Sigmoid colon (tissue), 7 donors: ENCODE data around the gene NEO1. TPM values are rescaled to one million over a fixed set of nuclear protein-coding genes. Genes with fewer than 3 reads are reported as not detected.

ENCODE experiments used
- DNase-seq: peaks from one replicate; pipeline ENCODE4 v3.0.0-alpha.2; 2019
- H3K27ac ChIP-seq, 4 donors: fragments of 200-600 bp; sonication (generic); one replicate each; pipeline ENCODE4 v1.5.1; 2016 to 2019; ENCODE audit warnings: mild to moderate bottlenecking in 1 of 4
- H3K27me3 ChIP-seq, 3 donors: fragments of 200-600 bp; sonication (generic); one replicate each; pipeline ENCODE4 v1.5.1; 2019; ENCODE audit warnings: mild to moderate bottlenecking in 1 of 3
- H3K36me3 ChIP-seq, 4 donors: fragments of 200-600 bp; sonication (generic); one replicate each; pipeline ENCODE4 v1.5.1; 2016 to 2019
- H3K4me1 ChIP-seq, 4 donors: fragments of 200-600 bp; sonication (generic); one replicate each; pipeline ENCODE4 v1.5.1; 2017 to 2019
- H3K4me3 ChIP-seq, 4 donors: fragments of 200-600 bp; sonication (generic); one replicate each; pipeline ENCODE4 v1.5.1; 2017 to 2019; ENCODE audit warnings: mild to moderate bottlenecking in 2 of 4, moderate library complexity in 1 of 4
- H3K9me3 ChIP-seq, 4 donors: fragments of 200-600 bp in 3 of 4; sonication (generic) in 3 of 4; one replicate each; pipeline versions ENCODE4 v1.5.1 to v1.6.1; 2013 to 2019
- CTCF ChIP-seq, 4 experiments: fragments of 450-650 bp in 3 of 4; fragments of 200-600 bp in 1 of 4; IDR thresholded peaks; one replicate each; pipeline ENCODE4 v1.5.1; 2016 to 2019; ENCODE audit warnings: antibody characterized with exemption in 4 of 4, mild to moderate bottlenecking in 3 of 4, moderate library complexity in 2 of 4
- EP300 ChIP-seq, 4 donors: sonication (generic); formaldehyde crosslinking; IDR thresholded peaks; one replicate each; pipeline ENCODE4 v1.6.1; 2017; ENCODE audit warnings: antibody characterized with exemption in 4 of 4
- POLR2A ChIP-seq, 2 donors: fragments of 450-650 bp; IDR thresholded peaks; one replicate each; pipeline ENCODE4 v1.6.1; 2016; ENCODE audit warnings: antibody characterized with exemption in 2 of 2, mild to moderate bottlenecking in 2 of 2, moderate library complexity in 2 of 2
- POLR2AphosphoS5 ChIP-seq, 4 donors: sonication (generic); formaldehyde crosslinking; IDR thresholded peaks; one replicate each; pipeline ENCODE4 v1.6.1; 2017; ENCODE audit warnings: antibody characterized with exemption in 4 of 4
- WGBS, 2 donors: extraction: QIAGEN DNeasy Blood & Tissue Kit; methylation state at CpG; one replicate each; pipeline ENCODE4 v1.1.7; 2013; 5-methylcytosine and 5-hydroxymethylcytosine counted together
- intact Hi-C: fragments of 100-400 bp; cut with DNase I; formaldehyde crosslinking; loops from one replicate; pipeline ENCODE4 v1.15.1; 2023
- polyA plus RNA-seq, 3 donors: library from polyadenylated mRNA; stranded (reverse); fragments of 200-250 nt; gene quantifications; one replicate each; pipeline ENCODE4 v1.2.3, GENCODE V29; 2013
- total RNA-seq, 4 donors: library from RNA; depleted of rRNA; stranded (reverse); fragments of >200 nt; gene quantifications; one replicate each; pipeline ENCODE4 v1.1.0, GENCODE V29; 2016
- donor health status: healthy with polysubstance abuse.
- donor health status: Bipolar disorder and iron deficiency.
- donor health status: healthy.

NEO1 gene
- total and polyA plus RNA-seq, 7 donors: 9.0 to 56.5 (median 26.8) TPM

DNA sequence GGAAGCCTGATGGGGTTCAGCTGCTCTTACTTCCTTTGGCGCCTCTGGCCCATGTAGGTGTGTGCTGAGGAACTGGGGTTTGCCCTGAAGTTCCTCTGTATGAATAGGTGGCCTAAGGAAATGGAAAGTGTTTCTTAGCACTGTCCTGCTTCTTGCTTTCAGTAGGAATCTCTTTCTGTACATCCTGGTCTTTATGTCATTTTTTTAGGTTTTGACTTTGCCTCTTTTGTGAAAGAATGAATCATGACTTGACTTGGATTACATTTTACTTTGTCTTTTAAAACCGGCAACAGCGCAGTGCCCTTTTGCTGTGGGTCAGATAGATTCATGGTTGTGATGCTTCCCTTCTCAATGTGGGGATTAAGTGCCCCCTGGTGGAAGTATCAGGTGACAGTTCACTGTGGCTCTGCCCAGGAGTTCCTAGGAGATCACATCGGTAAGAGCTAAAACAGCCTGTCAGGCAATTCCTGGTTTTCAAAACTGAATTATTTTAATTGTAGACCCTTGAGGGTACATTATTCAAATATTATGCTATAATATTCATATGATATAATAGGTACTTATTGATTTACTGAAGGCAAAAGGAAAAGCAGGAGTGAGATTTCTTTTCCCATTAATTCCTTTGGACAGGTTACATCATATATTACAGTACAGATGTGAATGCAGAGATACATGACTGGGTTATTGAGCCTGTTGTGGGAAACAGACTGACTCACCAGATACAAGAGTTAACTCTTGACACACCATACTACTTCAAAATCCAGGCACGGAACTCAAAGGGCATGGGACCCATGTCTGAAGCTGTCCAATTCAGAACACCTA, 221.1 kb downstream of the NEO1 start:
- intact Hi-C loops: loop anchor here (2.0 to 5.0 kb wide), 3 partner anchors 33 to 491 kb away; partner anchors contain the start of gene ADPGK
- no peak for TF ChIP-seq POLR2A (IDR thresholded peaks at IDR 0.05)
- TF ChIP-seq POLR2AphosphoS5 (IDR thresholded peaks at IDR 0.05): no peak
- peak; percentile 21 to 79 (median 64) for TF ChIP-seq CTCF (IDR thresholded peaks at IDR 0.05)
- no peak for TF ChIP-seq EP300 (IDR thresholded peaks at IDR 0.05)
- H3K4me1 ChIP-seq: peaks cover 0 to 8% (median 3%) of the 10 kb centered on the region in 4 donors
- WGBS, 2 donors: 33 to 43% methylated on average over 5 of the region's 5 CpGs
- H3K27me3 ChIP-seq: no peaks in the 10 kb centered on the region
- H3K4me3 ChIP-seq: no peak overlapping the region
- DNase-seq: peak; percentile 71
- peaks cover 5 to 49% (median 8%) of the 10 kb centered on the region in 4 donors for H3K36me3 ChIP-seq
- H3K27ac ChIP-seq: no peak overlapping the region
- H3K9me3 ChIP-seq: no peaks in the 10 kb centered on the region

DNA sequence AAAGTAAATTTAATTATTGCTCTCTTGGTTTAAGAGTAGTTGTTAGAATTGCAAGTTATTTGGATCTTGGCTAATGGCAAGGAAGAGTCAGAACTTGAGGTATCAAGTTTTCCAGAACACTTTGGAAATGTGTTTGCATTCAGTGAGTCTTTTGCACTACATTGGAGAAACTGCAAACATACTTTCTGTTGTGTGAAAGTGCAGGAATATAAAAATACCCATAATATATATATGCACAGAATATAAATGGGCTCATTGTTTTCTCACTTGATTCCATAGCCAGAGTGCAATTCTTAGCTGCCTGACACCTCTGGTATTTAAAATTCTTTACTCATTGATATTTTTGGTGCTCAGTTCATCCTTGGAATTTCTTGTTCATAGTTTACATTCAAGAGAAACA, 223.6 kb downstream of the NEO1 start:
- Histone ChIP-seq H3K4me1 (peaks cover 0 to 8% (median 3%) of the 10 kb centered on the region in 4 donors), H3K27ac (no peak overlapping the region), H3K36me3 (peaks cover 4 to 49% (median 6%) of the 10 kb centered on the region in 4 donors), H3K9me3 (no peaks in the 10 kb centered on the region), H3K4me3 (no peak overlapping the region), H3K27me3 (no peaks in the 10 kb centered on the region)
- no peak for DNase-seq
- TF ChIP-seq POLR2A (IDR thresholded peaks at IDR 0.05) (no peak), CTCF (IDR thresholded peaks at IDR 0.05) (no peak), POLR2AphosphoS5 (IDR thresholded peaks at IDR 0.05) (no peak), EP300 (IDR thresholded peaks at IDR 0.05) (no peak)
- intact Hi-C loops: loop anchor here (2.0 kb wide), 1 partner anchor 35 kb away; no protein-coding TSS in a partner anchor

DNA sequence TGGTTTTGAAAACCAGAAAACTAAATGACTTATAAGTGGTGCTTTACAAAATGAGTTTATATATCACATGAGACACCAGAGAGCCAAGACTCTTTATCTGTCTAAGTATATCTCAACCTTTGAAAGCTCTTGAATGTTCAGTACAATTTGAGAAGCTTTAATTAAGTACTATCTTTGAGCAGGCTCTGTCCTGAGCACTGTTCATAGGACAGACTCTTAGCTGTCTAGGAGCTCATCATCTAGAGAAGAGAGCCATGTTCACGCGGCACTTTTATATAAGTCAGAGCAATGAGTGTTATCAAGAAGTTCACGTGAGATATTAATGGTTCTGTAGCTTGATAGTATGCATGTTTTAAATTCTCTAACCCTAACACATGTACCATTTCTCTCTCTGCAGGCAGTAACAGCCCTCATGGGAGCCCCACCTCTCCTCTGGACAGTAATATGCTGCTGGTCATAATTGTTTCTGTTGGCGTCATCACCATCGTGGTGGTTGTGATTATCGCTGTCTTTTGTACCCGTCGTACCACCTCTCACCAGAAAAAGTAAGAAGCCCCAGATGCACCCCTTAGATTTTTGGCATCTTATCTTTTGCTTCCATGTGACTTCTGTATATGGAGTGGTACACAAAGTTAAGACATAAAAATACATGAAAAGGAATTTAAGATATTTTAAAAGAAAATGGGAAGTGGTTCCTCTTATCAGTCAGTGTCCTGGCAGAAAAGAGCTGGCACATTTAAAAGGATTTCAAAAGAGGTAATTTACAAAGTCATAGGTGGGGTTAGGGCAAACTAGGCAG, 230.5 kb downstream of the NEO1 start:
- 92 to 93% methylated on average over 8 of the region's 8 CpGs for WGBS, 2 donors
- Histone ChIP-seq H3K36me3 (peaks cover 4 to 50% (median 17%) of the 10 kb centered on the region in 4 donors), H3K9me3 (no peaks in the 10 kb centered on the region), H3K27ac (peak overlapping the region in 1 of 4 donors; percentile 55), H3K4me3 (no peak overlapping the region), H3K4me1 (peaks cover 0 to 33% (median 12%) of the 10 kb centered on the region in 4 donors), H3K27me3 (no peaks in the 10 kb centered on the region)
- no peak for DNase-seq
- TF ChIP-seq POLR2A (IDR thresholded peaks at IDR 0.05) (no peak), POLR2AphosphoS5 (IDR thresholded peaks at IDR 0.05) (no peak), EP300 (IDR thresholded peaks at IDR 0.05) (no peak), CTCF (IDR thresholded peaks at IDR 0.05) (no peak)
- intact Hi-C loops: loop anchor here (10.0 kb wide), 1 partner anchor 352 kb away; the partner anchor contains the start of gene NPTN

DNA sequence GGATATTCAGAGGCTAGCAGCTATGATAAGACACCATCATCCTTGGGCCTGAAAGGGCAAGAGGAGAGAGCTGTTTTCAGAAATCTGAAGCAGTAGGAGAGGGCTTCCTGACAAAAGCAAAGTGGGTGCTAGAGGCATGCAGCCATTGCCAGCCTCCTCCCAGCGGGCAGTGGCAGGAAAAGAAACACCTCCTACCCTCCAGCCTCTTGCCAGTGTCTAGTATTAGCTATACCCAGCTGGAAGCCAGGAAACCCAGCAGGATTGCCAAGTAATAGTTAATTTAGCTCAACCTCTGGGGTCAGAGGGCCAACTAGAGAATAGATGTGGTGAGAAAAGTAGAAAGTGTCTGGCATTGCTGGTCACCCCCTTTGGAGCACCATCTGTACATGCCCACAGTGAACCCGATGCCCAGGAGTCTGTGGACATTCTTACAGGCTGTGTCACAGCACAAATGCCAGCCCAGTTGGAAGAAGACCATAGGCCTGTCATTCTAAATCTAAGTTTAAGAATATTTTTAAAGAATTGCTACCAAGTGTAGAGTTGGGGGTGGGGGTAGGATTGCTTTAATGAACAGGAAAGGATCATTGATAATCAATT, 231.2 kb downstream of the NEO1 start:
- Histone ChIP-seq H3K36me3 (peaks cover 3 to 50% (median 15%) of the 10 kb centered on the region in 4 donors), H3K4me3 (no peak overlapping the region), H3K27ac (peak overlapping the region in 1 of 4 donors; percentile 55), H3K9me3 (no peaks in the 10 kb centered on the region), H3K4me1 (peaks cover 0 to 33% (median 12%) of the 10 kb centered on the region in 4 donors), H3K27me3 (no peaks in the 10 kb centered on the region)
- no peak for DNase-seq
- TF ChIP-seq EP300 (IDR thresholded peaks at IDR 0.05): no peak
- no peak for TF ChIP-seq POLR2AphosphoS5 (IDR thresholded peaks at IDR 0.05)
- no peak for TF ChIP-seq CTCF (IDR thresholded peaks at IDR 0.05)
- intact Hi-C loops: loop anchor here (10.0 kb wide), 1 partner anchor 351 kb away; the partner anchor contains the start of gene NPTN
- 86 to 87% methylated on average over 2 of the region's 2 CpGs for whole genome bisulfite sequencing, 2 donors
